Large intestine (tissue), 3 donors: Measurements from ENCODE around the gene OXSR1. TPM values are rescaled to one million over a fixed set of nuclear protein-coding genes. Genes with fewer than 3 reads are reported as not detected.
"Not testable (repeated sequence)": the region's sequence is repeated elsewhere in the genome, so short reads cannot be mapped to it uniquely, and the experiment has no call there.

Experiments
- DNase-seq, 2 donors: peaks; one replicate each; pipeline versions ENCODE4 v3.0.0 to v3.0.0-alpha.2; 2013
- H3K27ac ChIP-seq: one replicate; pipeline ENCODE4 v1.5.1; 2013; ENCODE audit warnings: low read length
- H3K27me3 ChIP-seq: 2 replicates; pipeline ENCODE4 v1.6.1; 2013; ENCODE audit warnings: low read length; ENCODE audit not compliant: control insufficient read depth, insufficient read depth
- H3K36me3 ChIP-seq: 2 replicates; pipeline ENCODE4 v1.6.1; 2013; ENCODE audit warnings: low read length; ENCODE audit not compliant: control insufficient read depth, insufficient read depth
- H3K4me1 ChIP-seq: one replicate; pipeline ENCODE4 v1.6.1; 2013; ENCODE audit warnings: low read length; ENCODE audit not compliant: control insufficient read depth, insufficient read depth
- H3K4me3 ChIP-seq: one replicate; pipeline ENCODE4 v1.5.1; 2013; ENCODE audit warnings: low read length
- H3K9me3 ChIP-seq: one replicate; pipeline ENCODE4 v1.6.1; 2013; ENCODE audit warnings: mild to moderate bottlenecking, low read depth, low read length, moderate library complexity; ENCODE audit not compliant: control insufficient read depth
- WGBS: methylation state at CpG from one replicate; pipeline ENCODE4 v1.1.5; 2013; ENCODE audit warnings: low lambda C conversion rate; ENCODE audit not compliant: insufficient coverage; 5-methylcytosine and 5-hydroxymethylcytosine counted together
- polyA plus RNA-seq: library from polyadenylated mRNA; unstranded; fragments of 120-200 nt; gene quantifications from one replicate; pipeline ENCODE4 v1.2.1, GENCODE V29; 2013

OXSR1 gene
- polyA plus RNA-seq, 1 donor, result 30.4 TPM

GRCh38 chr3:38281895-38282686, 116.8 kb downstream of the OXSR1 start, which contains the start of gene SLC22A14:
TSS of gene SLC22A14 (plus strand) at chr3:38282294. CDS start at chr3:38306027, 23,733 bp downstream.
- H3K9me3 ChIP-seq, result no peaks in the 10 kb centered on the region
- WGBS, result 100% methylated on average over 1 of the region's 14 CpGs
- H3K4me3 ChIP-seq, result no peak within 1 kb of the TSS
- H3K27ac ChIP-seq, result no peak within 1 kb of the TSS
- DNase-seq, result no peak
- no peaks in the 10 kb centered on the region for H3K27me3 ChIP-seq
- no peaks in the 10 kb centered on the region for H3K4me1 ChIP-seq
- H3K36me3 ChIP-seq, result no peaks in the 10 kb centered on the region

GRCh38 chr3:38283810-38284755, 118.7 kb downstream of the OXSR1 start:
- Histone ChIP-seq H3K9me3 (no peaks in the 10 kb centered on the region), H3K4me1 (no peaks in the 10 kb centered on the region), H3K4me3 (no peak overlapping the region), H3K36me3 (no peaks in the 10 kb centered on the region), H3K27me3 (no peaks in the 10 kb centered on the region), H3K27ac (no peak overlapping the region)
- 100% methylated on average over 2 of the region's 16 CpGs for WGBS
- DNase-seq, result no peak

DNA sequence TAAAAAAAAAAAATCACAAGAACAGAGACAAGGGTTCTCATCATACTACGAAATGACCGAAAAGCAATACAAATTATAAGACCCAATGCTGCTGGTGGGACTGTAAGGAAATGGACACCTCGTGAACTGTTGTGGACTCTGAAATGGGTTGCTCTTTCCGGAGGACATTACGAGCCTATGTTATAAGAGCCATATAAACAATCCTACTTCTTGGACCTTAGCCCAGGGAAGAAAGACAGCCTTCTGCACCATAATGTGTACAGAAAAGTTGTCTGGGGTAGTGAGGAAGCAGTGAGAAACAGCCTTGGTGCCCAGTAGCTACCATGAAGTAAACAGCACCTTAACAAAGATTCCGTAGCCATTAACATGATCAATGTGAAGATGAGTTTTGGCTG, 119.4 kb downstream of the OXSR1 start:
- no CpG with 5 or more reads among the region's 6 CpGs for WGBS
- H3K27me3 ChIP-seq, result no peaks in the 10 kb centered on the region

DNA sequence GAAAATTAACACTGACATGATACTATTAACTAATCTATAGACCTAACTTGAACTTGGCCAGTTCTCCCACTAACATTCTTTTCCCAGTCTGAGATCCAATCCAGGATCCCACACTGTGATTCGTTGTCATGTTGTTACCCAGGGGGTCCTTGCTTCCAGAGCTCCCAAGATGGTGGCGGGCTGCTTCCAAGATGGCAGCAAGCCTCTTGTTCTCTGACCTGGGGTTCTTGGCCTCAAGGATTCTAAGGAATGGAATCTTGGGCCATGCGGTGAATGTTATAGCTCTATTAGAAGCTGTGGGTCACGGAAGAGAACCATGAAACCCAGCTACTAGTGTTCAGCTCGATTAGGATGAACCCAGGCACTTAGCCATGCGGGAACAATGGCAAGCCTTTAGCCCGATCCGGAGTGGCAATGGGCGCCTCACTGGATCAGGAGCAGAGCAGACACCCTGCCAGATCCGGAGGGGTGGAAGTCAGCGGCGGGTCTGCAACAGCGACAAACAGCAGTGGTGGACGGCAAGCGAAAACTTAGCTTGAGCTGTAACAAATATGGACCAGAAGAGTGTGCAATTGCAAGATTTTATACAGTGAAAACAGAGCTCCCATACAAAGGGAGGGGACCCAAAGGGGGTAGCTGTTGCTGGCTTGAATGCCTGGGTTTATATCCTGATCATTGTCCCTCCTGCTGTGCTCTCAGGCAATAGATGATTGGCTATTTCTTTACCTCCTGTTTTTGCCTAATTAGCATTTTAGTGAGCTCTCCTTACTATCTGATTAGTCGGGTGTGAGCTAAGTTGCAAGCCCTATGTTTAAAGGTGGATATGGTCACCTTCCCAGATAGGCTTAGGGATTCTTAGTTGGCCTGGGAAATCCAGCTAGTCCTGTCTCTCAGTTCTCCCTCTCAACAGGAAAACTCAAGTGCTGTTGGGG, 124.2 kb downstream of the OXSR1 start:
- not testable (repeated sequence) for H3K27me3 ChIP-seq, DNase-seq, H3K4me3 ChIP-seq, H3K27ac ChIP-seq, H3K9me3 ChIP-seq, H3K36me3 ChIP-seq, H3K4me1 ChIP-seq
- WGBS, result no CpG with 5 or more reads among the region's 16 CpGs

More for the DNA sequence above, 119.4 kb downstream of the OXSR1 start:
- Histone ChIP-seq H3K27ac (no peak overlapping the region), H3K4me3 (no peak overlapping the region), H3K4me1 (no peaks in the 10 kb centered on the region), H3K9me3 (no peaks in the 10 kb centered on the region), H3K36me3 (no peaks in the 10 kb centered on the region)
- no peak for DNase-seq

DNA sequence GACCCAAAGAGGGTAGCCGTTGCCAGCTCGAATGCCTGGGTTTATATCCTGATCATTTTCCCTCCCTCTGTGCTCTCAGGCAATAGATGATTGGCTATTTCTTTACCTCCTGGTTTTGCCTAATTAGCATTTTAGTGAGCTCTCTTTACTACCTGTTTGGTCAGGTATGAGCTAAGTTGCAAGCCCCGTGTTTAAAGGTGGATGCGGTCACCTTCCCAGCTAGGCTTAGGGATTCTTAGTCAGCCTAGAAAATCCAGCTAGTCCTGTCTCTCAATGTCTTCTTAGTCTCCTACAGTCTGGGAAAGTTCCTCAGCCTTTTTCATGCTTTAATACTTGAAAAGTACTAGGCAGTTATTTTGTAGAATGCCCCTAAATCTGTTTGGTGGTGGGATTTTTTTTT, 131.7 kb downstream of the OXSR1 start:
- 100% methylated on average over 1 of the region's 4 CpGs for whole genome bisulfite sequencing
- not testable (repeated sequence) for DNase-seq, H3K27me3 ChIP-seq, H3K4me3 ChIP-seq, H3K36me3 ChIP-seq, H3K4me1 ChIP-seq, H3K9me3 ChIP-seq, H3K27ac ChIP-seq

- no peak overlapping the region for H3K27ac ChIP-seq
- H3K4me3 ChIP-seq, result no peak overlapping the region
- no peak for DNase-seq
- no peaks in the 10 kb centered on the region for H3K9me3 ChIP-seq
- no peaks in the 10 kb centered on the region for H3K4me1 ChIP-seq
- no peaks in the 10 kb centered on the region for H3K27me3 ChIP-seq
- no peaks in the 10 kb centered on the region for H3K36me3 ChIP-seq
These were observed 132.2 kb downstream of the OXSR1 start for GRCh38 chr3:38297537-38297936.

DNA sequence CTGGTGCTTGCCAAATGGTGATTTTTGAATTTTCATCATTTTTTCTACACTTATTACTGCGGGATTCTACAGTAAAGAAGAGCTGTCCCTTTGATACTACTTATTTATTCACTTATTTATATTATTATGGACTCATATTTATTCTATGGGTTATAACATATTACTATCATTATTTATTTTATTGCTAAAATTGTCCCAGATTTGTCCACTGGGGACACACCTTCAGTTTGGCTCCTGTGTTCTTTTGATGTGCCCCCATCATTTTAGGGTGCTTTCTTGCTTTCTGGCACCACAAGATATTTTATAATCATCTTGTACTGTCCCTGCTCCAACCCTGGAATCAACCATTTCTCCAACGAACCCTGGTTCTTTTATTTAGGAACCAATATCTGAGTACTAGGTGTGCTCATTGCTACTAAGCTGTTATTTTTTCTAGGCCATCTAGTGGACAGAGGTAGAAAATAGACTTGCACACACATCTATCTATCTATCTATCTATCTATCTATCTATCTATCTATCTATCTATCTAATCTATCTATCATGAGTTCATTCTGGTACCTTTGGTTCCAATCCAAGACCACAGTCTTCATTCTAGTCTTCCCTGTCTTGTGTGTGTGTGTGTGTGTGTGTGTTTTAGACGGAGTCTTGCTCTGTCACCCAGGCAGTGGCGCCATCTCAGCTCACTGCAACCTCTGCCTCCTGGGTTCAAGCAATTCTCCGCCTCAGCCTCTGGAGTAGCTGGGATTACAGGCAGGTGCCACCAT, 132.8 kb downstream of the OXSR1 start:
- Histone ChIP-seq H3K27me3 (no peaks in the 10 kb centered on the region), H3K4me1 (no peaks in the 10 kb centered on the region), H3K36me3 (no peaks in the 10 kb centered on the region), H3K4me3 (no peak overlapping the region), H3K9me3 (no peaks in the 10 kb centered on the region), H3K27ac (no peak overlapping the region)
- 84% methylated on average over 2 of the region's 5 CpGs for WGBS
- no peak for DNase-seq

Other genes with a start within 250 kb of the OXSR1 start
- 73.7 TPM for gene VILL, start 174.8 kb upstream of the OXSR1 start, polyA plus RNA-seq
- gene PLCD1, start 135.9 kb upstream of the OXSR1 start, polyA plus RNA-seq, result 13.4 TPM
- gene DLEC1, start 126.3 kb upstream of the OXSR1 start, polyA plus RNA-seq, result 1.2 TPM
- gene ACAA1, start 28.4 kb upstream of the OXSR1 start, polyA plus RNA-seq, result 96.2 TPM
- gene MYD88, start 26.9 kb upstream of the OXSR1 start, polyA plus RNA-seq, result 31.0 TPM
- 0.34 TPM for gene SLC22A13, start 100.3 kb downstream of the OXSR1 start, polyA plus RNA-seq
- 0.13 TPM for gene SLC22A14, start 116.8 kb downstream of the OXSR1 start, polyA plus RNA-seq
- 30.1 TPM for gene XYLB, start 181.2 kb downstream of the OXSR1 start, polyA plus RNA-seq